Activated CD8-positive, alpha-beta memory T cell treated with anti-CD3 and anti-CD28 coated beads for 36 hours (primary cell): ENCODE data around the gene GPR63. TPM values are rescaled to one million over a fixed set of nuclear protein-coding genes. Genes with fewer than 3 reads are reported as not detected.
"Not testable (repeated sequence)": the region's sequence is repeated elsewhere in the genome, so short reads cannot be mapped to it uniquely, and the experiment has no call there.

Experiments
- CTCF ChIA-PET: fragments of 350-600 bp; sonication (Branson Sonifier 250); formaldehyde crosslinking; loops from one replicate; lab custom pipeline; 2021; ENCODE audit warnings: antibody characterized with exemption; lab: Charles Lee
- POLR2A ChIA-PET: fragments of 350-600 bp; sonication (Branson Sonifier 250); formaldehyde crosslinking; loops from one replicate; lab custom pipeline; 2021; ENCODE audit warnings: antibody characterized with exemption; lab: Charles Lee
- total RNA-seq, 2 experiments: library from RNA; stranded (reverse); gene quantifications; one replicate each; pipeline ENCODE4 v1.2.3, GENCODE V29; 2021

The GPR63 gene, protein sequence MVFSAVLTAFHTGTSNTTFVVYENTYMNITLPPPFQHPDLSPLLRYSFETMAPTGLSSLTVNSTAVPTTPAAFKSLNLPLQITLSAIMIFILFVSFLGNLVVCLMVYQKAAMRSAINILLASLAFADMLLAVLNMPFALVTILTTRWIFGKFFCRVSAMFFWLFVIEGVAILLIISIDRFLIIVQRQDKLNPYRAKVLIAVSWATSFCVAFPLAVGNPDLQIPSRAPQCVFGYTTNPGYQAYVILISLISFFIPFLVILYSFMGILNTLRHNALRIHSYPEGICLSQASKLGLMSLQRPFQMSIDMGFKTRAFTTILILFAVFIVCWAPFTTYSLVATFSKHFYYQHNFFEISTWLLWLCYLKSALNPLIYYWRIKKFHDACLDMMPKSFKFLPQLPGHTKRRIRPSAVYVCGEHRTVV
- total RNA-seq, result 1 to 10 TPM; 1.7 to 1.9 TPM

DNA sequence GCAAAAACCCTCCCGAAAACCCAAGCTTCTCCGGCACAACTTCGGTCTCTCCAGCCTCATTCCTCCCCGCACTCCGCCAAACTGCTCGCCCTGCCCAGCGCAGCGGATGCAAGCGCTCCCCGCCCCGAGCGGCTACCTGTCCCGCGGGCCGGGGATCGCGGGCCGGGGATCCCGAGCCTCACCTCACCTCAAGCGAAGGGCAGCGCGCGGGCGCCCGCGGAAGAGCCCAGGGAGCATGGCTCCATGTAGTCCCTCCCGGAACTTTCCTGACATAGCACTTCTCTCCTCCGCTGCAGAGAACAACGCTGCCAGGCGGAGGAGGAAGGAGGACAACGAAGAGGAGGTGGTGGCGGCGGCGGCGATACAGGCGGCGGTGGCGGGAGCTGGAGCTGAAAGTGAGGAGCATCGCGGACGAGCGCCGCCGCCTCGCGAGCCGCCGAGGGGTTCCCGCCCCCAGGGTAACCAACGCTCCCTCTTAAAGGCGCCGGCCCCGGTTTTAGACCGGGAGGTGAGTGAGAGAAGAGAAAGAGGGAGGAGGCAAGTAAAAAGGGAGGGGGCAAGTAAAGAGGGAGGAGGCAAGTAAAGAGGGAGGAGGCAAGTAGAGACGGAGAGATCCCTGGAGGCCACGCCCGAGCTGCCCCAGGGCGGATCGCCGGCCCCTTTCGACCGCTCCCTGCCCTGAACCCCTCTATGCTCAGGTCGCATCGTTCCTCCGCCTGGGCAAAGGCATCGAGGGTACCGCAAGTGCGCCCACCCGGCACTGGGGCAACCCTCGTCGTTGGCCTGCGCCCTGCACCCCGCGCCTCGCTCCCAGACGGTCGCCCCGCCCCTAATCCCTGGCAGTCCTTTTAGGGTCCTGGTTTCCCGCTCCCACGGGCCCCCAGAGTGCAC, at the start of gene GPR63:
GPR63 (minus strand) TSS at position 397 of the 891 bp plus-strand sequence. CDS start 37,746 bp downstream, outside the sequence.
- ChIA-PET CTCF (no interaction called here), POLR2A (no interaction called here)

DNA sequence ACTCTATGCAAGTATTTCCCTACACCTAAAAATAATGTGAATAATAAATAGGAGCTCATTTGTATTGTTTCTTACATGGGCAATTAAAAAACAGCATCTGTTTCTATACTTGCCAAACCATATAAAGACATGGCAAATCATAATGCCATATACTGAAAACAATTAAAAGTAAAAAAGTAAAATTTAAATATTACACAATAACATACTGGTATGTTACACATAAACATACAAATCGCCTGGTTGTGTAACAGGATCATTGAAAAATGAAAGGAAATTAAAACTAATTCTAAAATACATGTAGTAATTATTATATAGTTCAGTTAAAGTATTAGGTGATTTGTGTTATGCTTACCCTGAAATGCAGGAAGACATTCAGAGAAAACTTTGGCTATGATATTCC, 49.2 kb upstream of the GPR63 start:
- CTCF ChIA-PET, result no interaction called here
- POLR2A ChIA-PET, result no interaction called here

DNA sequence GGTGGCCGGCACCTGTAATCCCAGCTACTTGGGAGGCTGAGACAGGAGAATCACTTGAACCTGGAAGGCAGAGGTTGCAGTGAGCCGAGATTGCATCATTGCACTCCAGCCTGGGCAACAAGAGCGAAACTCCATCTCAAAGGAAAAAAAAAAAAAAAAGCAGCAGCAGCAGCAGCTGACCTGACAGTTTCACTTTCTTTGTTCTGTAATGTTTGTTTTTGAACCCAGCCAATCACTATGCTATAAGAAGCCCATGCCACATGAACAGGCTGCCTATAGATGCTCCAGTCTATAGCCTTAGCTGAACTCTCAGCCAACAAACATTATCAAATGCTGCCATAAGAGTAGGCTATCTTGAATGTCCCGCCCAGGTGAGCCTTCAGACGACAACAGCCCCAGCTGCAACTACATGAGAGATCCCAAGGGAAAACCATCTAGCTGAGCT, 47.9 kb upstream of the GPR63 start:
- CTCF ChIA-PET, result interaction anchor here (0.7 kb wide), 1 partner anchor 1655 kb away, joined by 4 read pairs; no protein-coding TSS in a partner anchor
- POLR2A ChIA-PET, result not testable (repeated sequence)

DNA sequence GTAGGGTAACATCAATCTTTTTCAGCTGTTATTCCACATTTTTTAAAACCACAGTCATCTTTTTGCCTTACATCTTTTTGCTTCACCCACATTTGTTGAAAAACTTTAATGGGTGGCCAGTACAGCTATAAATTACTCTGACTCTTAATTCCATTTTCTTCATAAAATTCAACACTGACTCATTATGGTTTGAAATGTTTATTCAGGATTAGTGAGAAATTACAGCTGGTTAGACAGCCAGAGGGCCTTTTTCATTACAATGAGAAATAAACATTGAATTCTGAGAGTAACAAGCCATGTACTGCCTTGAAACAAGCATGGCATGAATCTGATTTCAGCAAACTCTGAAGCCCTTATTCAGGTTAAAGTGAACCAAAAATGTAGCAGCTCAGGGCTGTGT, 40.9 kb upstream of the GPR63 start:
- ChIA-PET CTCF (no interaction called here), POLR2A (no interaction called here)

DNA sequence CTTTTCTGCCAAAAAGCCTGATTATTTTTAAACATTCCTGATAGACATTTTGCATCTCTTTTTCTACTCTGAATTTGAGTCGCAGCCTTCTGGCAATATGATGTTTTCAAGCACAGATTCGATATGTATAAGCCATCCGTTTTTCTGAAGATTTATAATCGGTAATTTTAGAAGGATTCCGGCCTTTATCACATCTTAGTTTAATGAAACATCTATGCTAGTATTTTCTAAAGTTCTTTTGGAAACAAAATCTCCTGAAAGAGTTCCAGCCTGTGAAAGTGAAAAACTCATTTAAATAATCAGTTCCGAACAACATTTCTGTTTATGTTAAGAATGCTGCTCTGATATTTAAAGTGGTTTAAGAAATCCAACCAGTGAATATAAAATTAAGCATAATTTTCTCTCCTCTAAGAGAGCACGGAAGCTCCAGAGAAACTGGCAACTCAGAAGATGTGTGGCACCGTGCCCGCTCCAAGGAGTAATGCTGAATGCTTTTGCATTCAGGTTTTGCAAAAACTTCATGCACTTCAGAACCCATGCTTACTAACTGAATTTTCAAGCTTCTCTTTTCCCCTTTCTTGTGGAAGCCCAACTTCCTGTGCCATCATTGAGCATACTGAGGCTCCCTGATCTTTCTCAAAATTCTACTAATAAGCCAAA, 39.7 kb upstream of the GPR63 start:
- ChIA-PET CTCF (no interaction called here), POLR2A (no interaction called here)

DNA sequence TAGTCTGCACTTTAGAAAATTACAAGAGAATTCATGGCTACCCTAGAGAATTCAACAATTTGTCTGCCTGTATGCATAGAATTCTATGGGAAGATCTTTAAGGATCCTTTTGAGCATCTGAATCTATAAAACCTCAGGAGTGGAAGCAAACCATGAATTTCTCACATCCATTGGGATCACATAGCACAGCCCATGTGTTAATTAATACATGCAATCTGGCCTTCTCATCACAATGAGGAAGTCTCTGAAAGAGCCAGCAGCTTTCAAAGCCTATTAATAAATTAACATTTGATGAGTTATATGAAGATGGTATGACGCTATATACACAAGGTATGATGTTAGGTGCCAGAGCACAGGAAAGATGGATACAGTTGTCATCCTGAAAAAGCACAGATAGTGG, 35.7 kb upstream of the GPR63 start:
- POLR2A ChIA-PET, result no interaction called here
- CTCF ChIA-PET, result no interaction called here

DNA sequence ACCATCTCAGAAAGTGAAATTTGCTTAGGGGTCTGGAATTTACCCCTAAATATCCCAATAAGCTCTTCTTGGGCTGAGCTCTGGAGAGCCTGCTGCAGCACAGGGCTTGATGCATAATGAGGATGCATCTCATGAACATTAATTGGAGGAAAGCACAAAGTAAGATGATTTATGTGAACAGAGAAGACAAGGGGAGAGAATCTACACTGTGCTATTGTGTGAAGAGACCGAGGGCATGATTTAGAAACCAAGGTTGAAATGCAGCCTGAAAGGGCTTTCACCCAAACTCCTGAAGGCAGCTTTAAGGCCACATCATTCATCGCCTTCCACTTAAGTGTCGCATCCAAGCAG, 27.8 kb upstream of the GPR63 start:
- POLR2A ChIA-PET, result no interaction called here
- CTCF ChIA-PET, result no interaction called here

DNA sequence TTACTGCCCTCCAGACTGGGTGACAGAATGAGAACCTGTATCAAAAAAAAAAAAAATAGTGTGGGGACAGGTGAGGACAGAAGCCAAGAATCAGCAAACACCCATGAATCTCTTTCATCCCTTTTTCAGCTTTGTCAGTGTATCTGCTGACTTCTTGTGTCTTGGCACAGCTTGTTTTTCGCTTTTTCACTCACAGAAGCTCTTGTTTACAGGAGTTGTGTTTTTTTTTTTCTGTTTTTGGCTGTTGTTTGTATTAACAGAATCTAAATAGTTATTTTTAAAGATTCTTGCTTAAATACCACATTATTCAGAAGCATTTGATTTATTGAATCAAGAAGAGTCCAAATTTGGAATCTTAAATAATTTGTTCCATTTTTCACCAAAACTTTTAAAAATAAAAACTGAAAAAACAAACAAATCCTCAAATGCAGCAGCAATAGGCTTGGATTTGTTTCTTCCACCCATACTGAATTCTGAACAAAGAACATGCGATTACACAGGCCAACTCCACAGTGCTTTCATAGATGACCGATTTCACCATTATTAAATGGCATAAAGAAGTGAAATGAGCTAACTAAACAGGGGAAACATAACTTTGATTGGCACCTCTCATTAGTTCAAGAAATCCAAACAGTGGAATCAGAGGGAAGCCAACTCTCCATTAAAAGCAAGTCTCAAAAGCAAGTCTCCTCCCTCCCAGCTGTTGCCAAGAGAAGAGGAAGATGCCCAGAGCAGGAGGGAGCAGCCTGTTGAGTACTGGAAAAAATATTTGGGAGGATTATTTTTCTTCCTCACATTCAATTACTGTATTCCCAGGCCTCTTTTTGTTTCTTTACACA, 27.2 kb upstream of the GPR63 start:
- ChIA-PET CTCF (no interaction called here), POLR2A (no interaction called here)

DNA sequence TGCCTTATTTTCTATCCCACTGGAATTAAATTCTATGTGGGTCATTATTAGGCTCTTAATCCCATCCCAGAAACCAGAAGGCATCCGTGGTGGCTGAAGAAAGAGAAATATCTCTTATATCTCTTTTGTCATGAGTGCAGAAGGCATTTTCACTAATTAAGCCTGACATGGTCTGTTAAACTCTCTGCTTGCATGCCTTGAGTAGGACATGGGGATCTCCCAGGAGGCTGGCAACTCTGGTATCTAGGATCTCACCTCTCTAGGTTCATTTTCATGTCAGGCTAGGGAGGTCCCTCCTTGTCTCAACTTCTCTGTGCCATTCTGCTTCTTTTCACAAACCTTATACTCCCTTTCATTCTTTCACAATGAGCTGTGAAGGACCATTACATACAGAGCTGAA, 25.3 kb upstream of the GPR63 start:
- POLR2A ChIA-PET, result no interaction called here
- CTCF ChIA-PET, result no interaction called here

DNA sequence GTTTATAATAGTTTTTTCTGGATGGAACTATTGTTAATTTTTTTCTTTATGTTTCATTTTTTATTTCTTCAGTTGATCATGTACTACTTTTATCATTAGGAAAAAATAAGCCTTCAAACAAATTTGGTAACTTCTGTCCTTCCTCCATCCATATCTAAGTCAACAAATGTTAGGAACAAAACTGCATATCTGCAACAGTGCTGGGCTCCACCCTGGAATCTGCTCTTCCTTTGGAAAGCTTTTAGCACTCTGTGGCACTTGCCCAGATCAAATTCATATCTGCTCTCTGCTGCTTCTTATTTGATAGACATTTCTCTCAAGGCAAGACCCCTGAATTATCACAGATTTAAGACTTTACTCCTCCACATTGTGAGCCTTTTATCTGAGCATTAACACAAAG, 24.3 kb upstream of the GPR63 start:
- POLR2A ChIA-PET, result no interaction called here
- CTCF ChIA-PET, result no interaction called here

DNA sequence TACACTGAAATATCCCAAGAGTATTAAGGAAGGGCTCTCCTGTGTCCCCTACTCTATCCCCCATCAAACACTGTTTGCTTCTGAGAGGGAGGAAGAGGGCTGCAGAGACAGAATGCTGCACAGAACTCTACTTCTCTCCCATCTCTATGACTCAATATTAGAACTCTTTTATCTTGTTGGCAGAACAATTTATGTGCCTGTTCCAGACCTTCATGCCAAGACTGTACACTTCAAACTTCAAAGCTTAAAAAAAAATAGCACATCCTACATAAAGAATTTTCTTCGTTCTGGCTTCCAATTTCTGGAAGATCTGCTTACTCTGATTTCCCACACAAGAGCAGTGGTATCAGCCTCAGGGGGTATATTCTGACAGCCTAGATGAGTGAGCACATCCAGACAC, 19.6 kb upstream of the GPR63 start:
- CTCF ChIA-PET, result no interaction called here
- POLR2A ChIA-PET, result no interaction called here

DNA sequence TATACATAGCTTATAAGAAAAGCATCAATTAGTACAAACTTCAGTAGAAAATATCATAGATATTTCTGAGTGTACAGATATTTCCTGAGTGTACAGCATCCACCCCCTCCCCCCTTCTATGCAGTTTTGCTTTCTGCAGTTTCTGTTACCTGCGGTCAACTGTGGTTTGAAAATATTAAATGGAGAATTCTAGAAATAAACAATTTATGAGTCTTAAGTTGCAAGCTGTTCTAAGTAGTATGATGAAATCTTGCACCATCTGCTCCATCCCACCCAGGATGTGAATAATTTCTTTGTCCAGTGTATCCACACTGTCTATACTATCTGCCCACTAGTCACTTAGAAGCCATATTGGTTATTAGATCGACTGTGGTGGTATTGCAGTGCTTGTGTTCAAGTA, 15.8 kb upstream of the GPR63 start:
- POLR2A ChIA-PET, result no interaction called here
- CTCF ChIA-PET, result no interaction called here

DNA sequence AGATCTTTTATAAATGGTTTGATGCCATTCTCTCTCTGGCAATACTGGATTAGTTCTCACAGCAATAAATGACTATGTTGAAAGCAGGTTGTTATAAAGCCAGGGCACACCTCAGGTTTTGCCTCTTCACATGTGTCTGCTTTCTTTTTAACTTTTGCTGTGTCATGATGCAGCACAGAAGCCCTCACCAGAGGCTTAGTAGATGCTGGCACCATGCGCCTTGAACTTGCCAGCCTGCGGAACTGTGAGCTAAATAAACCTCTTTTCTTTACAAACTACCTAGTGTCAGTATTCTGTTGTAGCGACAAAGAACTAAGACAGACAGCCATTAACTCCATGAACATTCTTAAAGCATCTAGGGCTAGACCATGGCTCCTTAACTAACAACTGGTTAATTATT, 15.3 kb upstream of the GPR63 start:
- POLR2A ChIA-PET, result no interaction called here
- CTCF ChIA-PET, result no interaction called here

DNA sequence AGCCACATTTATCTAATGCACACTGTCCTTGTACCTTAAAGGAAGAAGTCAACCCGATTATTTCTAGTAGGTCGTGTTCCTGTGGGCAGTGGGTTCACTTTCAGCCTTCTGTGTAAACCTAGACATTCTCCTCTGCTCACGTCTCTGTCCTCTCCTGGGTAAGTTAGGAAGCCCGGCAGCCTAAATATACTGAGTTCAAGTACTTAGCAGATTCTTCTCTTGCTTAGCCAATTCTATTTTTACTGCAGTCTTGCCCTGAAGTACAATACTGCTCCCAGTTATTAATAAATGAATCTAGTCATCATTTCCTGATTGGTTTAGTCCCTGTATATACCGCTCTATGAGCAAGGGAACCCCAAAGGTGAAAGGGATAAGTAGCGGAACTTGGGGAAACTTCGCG, 14.6 kb upstream of the GPR63 start:
- CTCF ChIA-PET, result no interaction called here
- POLR2A ChIA-PET, result no interaction called here

DNA sequence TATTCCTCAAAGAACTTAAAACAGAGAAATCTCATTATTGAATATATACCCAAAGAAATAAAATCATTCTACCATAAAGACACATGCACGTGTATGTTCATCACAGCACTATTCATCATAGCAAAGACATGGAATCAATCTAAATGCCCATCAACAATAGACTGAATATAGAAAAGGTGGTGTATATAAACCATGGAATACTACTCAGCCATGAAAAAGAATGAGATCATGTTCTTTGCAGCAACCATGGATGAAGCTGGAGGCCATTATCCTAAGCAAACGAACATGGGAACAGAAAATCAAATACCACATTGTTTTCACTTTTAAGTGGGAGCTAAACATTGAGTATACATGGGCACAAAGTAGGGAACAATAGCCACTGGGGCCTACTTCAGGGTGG, 12.3 kb upstream of the GPR63 start:
- POLR2A ChIA-PET, result no interaction called here
- CTCF ChIA-PET, result no interaction called here

DNA sequence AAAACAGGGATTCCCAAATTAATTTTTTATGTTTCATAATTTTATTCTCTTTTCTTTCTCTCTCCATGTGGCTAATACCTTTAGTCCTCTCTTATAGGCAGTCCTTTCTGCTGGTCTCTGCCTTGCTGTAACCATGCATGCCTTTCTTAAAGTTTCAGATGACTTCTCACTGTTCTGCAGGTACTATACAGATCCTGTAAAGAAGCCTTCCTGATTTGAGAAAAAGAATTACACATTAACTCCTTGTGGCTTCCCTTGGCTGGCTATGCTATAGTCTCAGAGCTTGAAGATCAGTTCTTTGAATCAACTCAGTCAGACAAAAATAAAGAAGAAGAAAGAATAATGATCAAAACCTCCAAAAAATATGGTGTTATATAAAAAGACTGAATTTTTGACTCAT, 7.3 kb upstream of the GPR63 start:
- CTCF ChIA-PET, result no interaction called here
- POLR2A ChIA-PET, result no interaction called here

DNA sequence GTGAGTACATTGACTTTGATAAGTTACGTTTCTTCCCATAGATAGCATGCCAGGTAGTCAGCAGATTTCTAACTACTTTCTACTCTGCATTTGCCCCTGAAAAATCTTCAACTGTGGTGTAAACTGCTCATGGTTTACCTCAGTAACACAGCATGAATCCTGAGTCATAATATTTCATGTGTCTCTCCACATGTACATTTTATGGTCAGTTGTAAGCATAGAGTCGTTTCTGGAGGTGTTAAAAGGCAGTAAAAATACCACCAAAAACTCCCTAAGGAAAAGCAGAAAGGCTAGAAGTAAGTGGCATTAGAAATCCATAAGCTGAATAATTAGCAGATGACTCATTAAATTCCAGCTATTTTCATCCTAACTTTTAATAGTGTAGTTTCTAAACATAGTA, 4.1 kb upstream of the GPR63 start:
- POLR2A ChIA-PET, result no interaction called here

DNA sequence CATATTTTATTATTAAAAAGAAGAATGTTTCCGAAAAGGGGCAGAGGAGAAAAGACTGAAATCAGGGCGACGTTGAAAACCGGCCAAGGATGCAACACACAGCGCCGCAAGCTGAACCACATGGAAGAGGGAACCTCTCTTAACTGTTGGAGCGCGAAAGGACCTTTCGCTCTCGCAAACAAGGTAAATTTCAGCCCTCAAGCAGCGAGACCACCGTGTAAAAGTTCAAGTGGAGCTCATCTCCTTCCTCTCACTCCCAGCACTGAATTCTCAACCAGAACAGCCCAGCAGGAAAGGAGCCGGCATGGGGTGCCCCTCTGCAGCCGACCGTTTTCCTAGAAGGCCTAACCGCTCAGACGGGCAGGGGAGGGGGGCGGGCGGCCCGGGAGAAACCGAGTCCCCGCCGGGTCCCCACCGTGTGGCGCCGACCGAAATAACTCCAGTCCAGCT, 621 bp downstream of the GPR63 start:
- POLR2A ChIA-PET, result no interaction called here
- CTCF ChIA-PET, result interaction anchor here (0.7 kb wide), 1 partner anchor 1069 kb away, joined by 3 read pairs; no protein-coding TSS in a partner anchor

More for the DNA sequence above, 4.1 kb upstream of the GPR63 start:
- CTCF ChIA-PET, result interaction anchor here (0.6 kb wide), 1 partner anchor 112 kb away, joined by 5 read pairs; no protein-coding TSS in a partner anchor

DNA sequence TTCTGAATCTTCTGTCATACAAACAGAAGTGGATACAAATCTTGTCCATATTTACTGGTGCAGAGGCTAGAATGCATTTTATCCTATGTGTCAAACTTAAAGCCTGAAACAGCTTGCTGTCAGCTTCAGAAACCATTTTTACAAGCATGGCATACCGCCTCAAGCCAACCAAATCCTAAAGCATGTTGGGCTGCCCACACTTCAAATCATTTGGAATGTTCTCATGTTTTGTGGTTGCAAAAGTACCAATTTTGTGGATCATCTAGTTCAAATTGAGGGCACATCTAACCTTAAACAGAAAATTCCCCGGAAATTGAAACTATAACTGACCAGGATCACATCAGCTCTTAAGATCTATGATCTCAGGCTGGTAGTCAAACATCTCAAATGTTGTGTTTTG, 3.2 kb downstream of the GPR63 start:
- ChIA-PET POLR2A (no interaction called here), CTCF (no interaction called here)
